GM18951 (cell line): Measurements from ENCODE around the gene CTDSP2.

ENCODE experiments used
- POLR2A ChIP-seq: IDR thresholded peaks from 4 replicates; pipeline ENCODE4 v1.6.1; 2011; ENCODE audit warnings: mild to moderate bottlenecking; ENCODE audit not compliant: insufficient read length, insufficient read depth; ENCODE audit errors: extremely low read depth
- in situ Hi-C: fragments of 300-500 bp; cut with MboI; formaldehyde crosslinking; loops from one replicate; pipeline ENCODE4 v1.12.0; 2022; ENCODE audit warnings: low sequenced_read_pairs, mixed read lengths, inconsistent platforms; ENCODE audit not compliant: unreplicated experiment

Gene CTDSP2, protein sequence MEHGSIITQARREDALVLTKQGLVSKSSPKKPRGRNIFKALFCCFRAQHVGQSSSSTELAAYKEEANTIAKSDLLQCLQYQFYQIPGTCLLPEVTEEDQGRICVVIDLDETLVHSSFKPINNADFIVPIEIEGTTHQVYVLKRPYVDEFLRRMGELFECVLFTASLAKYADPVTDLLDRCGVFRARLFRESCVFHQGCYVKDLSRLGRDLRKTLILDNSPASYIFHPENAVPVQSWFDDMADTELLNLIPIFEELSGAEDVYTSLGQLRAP

DNA sequence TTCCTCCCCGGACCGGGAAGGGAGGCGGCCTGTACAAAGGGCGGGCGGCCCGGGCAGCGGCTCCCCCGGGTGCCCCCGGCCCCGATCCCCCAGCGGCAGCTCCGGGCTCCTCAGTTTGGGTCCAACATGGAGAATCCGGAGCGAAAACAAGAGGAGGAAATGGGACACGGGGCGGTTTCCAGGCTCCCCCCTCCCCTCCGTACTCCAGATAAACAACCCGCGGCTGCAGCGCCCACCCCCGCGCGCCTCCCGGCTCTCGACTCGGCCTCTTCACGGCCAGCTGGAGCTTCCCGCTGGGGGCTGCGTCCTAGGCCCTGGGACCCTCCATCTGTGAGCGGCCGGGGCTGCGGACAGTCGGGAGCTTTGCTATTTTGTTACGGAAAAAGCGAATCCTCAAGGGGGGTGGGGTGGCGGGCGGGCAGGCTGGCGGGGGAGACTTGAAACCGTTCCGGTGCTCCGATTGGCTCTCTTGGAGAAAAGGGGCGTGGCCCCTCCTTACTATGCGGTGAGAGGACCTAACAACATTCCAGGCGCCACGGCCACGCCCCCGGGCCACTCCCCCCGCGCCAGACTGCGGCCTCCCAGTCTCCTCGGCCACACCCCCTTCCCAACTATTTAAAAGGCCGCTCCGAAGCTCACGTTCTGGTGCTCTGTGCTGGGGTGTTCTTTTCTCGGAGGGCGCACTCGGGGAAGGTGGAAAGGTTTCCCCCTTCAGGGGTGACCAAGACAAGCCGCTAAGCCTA, at the start of gene CTDSP2:
TSS of gene CTDSP2 (minus strand) at position 153 of the 743 bp plus-strand sequence. CDS start 294 bp downstream, outside the sequence.
- TF ChIP-seq POLR2A, result peak; percentile 36
- in situ Hi-C loops, result no loop called here

DNA sequence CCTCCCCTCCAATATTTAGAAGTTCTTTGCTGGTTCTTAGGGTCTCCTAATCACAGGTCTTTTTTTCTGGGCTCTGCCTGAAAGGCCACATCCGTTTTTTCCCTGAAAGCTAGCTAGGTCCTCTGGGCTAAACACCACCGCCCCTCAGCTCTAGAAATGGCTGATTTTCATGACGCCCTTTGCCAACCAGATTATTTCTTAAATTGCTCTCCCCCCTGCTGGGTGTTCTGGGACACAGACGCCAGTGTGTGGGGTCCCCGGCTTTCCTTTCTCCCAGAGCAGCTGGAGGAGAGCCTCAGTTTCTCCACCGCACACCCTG, 49.5 kb upstream of the CTDSP2 start:
- in situ Hi-C loops, result no loop called here
- TF ChIP-seq POLR2A, result no peak

GRCh38 chr12:57895389-57896114, 49.0 kb upstream of the CTDSP2 start:
- in situ Hi-C loops, result no loop called here
- no peak for TF ChIP-seq POLR2A

DNA sequence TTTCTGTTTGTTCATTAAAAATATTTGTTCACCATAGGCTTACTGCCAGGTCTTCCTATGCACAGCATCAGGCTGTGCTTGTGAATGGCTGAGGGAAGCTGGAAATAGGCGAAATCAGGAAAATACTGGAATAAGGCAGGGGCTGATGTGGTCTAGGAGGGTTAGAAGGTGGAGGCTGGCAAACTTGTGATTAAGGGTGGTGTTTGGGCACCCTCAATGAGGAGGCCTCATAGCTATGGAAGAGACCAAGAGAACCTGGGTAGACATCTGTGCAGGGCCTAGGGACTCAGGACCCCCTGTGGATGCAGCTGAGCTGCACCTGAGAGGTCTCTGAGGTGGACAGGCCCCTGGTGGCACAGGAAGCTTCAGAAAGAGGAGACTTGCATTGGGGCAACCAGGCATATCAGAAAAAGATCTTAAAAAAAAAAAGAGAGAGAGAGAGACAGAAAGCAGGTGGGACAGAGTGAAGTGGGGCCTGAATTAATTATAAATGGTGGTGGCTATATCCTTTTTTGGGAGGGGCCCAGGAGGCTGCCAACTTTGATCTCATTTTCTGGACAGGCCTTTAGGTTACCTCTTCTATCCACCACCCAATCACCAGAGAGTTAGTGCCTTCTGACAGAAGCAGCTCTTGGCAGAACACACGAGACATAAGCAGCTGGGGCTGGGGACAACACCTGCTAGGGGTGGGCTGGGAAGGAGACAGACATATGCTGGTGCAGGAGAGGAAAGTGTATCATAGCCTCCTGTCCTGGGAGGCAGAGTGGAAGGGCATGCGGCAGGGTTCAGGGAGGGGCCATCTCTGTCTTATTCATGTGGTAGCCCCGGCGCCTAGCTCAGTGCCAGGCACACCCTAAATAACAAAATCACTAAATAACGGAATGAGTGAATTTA, 48.1 kb upstream of the CTDSP2 start:
- in situ Hi-C loops, result no loop called here

GRCh38 chr12:57893431-57894353, 47.2 kb upstream of the CTDSP2 start:
- TF ChIP-seq POLR2A, result no peak
- in situ Hi-C loops, result no loop called here

More for the DNA sequence above, 48.1 kb upstream of the CTDSP2 start:
- TF ChIP-seq POLR2A, result no peak

DNA sequence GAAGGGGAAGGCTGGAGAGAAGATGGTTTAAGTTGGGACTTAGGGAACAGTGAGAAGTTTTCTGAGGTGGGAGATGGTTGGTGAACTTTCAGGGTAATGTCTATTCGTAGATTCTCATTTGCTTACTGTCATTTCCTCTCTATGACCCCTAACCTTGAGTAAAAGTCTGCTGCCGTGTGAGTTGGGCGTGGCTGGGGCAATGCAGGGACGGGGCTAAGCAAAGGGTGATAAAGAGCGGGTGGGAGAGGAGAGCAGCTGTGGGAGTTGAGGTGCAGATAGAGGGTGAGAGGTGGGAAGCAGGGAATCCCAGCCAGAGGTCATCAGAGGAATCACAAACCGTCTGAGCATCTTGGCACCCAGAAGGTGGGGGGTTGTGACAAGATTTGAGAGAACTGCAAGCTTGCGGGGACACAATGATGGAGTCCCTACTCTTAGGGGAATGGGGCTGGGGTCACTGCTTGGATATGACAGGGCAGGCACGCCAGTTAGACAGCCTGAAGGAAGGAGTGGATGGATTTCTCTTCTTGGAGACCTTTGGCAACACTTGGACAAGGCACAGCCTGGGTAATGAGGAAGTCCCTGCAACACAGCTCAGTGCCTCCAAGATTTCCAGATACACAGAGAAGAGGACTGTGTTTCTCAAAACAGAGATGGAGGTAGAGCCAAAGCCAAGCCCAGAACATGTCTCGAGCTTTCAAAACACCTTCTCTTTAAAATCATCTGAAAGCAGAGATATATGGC, 45.9 kb upstream of the CTDSP2 start:
- TF ChIP-seq POLR2A, result no peak
- in situ Hi-C loops, result no loop called here

DNA sequence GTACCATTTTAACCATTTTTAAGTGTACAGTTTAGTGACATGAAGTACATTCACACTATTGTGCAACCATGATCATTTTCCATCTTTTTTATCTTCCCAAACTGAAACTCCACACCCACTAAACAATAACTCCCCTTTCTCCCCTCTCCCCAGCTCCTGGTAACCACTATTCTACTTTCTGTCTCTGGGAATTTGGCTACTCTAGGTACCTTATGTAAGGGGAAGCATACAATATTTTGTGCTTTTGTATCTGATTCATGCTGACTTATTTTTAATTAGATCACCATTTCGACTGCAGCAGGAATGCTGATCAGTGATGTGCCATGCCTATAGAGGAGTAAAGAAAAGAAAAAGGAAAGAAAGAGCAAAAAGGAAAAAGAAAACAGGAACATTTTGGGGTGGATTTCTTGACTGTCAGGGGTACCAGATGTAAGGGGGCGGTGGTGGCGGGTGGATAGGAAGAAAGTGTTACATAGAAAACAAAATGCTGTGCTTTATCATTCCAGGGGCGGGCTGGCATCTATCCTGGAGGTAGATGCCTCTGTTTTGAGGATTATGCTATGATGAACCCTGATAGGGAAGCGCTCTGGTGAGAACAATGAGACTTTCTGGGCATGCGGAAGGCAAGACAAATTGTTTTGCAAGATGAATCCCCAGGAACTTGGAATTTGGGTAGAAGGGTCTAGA, 45.2 kb upstream of the CTDSP2 start:
- TF ChIP-seq POLR2A, result no peak
- in situ Hi-C loops, result no loop called here

DNA sequence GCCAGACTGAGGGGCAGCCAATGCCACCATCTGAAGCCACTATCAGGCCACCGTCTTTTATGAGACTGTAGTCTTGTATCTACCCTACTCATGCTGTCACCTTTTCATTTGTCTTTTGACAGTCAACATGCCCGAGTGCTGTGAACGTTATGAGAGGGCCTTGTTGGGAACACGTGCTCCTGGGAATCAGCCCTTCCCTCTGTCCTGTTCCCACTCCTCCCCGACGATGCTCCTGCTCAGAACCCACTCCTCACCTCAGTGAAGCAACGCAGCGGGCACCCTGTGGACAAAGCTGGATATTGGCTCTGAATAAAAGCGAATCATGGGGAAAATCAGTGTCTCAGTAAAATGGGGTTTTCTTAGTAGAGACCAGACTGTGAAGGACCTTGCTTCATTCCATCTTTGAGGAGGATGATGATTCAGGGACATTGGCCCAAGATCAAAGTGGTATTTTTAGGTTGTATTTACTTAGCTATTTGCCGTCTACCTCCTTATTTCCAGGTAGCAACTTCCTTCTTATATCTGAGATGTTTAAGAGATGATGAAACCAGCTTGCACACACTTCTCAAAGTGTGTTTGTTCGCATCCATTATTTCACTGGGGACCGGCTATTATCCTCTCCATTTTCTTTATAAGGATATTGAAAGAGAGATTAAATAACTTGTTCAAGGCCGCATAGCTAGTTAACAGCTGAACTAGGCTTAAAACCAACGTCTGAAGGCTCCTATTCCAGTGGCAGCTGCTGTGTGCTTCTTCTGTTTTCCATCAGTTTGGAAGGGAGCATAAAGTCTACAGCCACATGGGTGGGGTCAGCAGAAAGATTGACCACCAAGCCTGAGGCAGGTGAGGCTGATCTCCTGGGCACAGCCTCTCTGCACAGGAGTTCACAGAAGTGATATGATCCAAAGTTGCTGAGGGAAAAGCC, 43.9 kb upstream of the CTDSP2 start:
- TF ChIP-seq POLR2A, result no peak
- in situ Hi-C loops, result no loop called here

DNA sequence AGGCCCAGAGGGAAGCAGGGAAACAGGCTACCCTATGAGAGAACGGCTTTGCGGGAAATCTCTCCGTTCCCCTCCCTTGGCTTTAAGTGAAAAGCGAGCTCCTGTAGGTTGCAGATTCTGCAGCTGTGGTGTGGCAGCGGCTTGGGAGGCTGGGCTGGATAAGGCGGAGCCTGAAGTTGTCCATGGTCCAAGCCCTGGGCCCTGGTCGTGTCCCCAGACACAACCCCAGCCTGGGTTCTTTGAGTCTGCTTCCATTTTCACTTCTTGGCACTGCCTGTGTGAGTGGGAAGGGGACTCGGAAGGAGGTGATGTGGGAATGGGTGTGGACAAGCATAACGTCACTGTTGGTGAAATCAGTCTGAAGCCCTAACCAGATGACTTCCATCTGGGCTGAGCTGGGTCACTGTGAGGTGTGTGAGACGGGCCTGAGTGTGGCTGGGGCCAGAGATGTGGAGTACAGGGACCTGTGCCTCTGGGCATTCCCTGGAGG, 43.0 kb upstream of the CTDSP2 start:
- in situ Hi-C loops, result no loop called here
- TF ChIP-seq POLR2A, result no peak
